ENCODE data around the gene WTIP.

WTIP gene

DNA sequence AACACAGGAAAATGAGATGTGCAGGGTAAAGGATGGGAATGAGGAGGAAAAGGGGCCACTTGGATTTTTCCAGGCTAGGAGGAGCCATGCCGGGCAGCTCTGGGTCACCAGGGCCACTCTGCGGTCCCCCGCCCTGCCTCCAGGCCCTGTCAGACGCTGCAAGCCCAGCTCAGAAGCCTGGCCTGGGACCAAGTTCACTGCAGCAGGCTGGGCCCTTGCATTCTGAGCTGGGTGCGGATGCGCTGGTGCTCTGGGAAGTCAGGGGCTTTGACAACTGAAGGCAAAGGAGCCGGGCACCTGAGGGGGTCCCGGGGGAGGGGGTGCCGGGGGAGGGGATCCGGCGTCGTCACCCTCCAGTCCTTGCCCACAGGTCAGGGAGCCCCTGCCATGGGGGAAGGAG is 77.5 kb downstream of the WTIP start:
- DNase-seq (ENCODE audit: low read depth in 2 of 2, low spot score in 1 of 2) = no peak

DNA sequence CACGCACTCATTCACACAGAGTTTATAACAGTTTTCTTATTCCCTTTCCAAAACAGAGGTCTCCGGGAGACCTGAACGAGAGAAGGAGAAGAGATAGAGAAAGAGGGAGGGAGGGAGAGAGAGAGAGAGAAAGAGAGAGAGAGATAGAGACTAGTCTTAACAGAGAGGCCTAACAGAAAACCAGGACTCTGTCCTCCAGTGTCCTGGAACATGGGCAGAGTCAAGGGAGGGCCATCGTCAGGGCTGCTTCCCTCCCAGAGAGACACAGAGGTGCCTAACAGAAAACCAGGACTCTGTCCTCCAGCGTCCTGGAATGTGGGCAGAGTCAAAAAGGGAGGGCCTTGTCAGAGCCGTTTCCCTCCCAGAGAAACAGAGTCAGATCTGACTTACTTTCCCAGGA is 78.7 kb downstream of the WTIP start:
- DNase-seq (ENCODE audit: low read depth in 2 of 2, low spot score in 1 of 2) = no peak

Data from stimulated activated CD8-positive, alpha-beta memory T cell treated with anti-CD3 and anti-CD28 coated beads, Interleukin-4, amount 100 ng/mL, for 4 hours (primary cell).